K562 (cell line): Measurements from ENCODE around the gene ARHGAP30. TPM values are rescaled to one million over a fixed set of nuclear protein-coding genes. Genes with fewer than 3 reads are reported as not detected.

ENCODE experiments used
- CHD2 ChIP-seq: IDR thresholded peaks from 2 replicates; pipeline ENCODE4 v1.6.1; 2011; ENCODE audit warnings: low read depth, low read length
- JUN ChIP-seq, 2 experiments: sonication (generic) in 1 of 2; formaldehyde crosslinking in 1 of 2; IDR thresholded peaks; 2 replicates each; pipeline versions ENCODE4 v1.6.1 to v1.8.0; 2012 to 2022; ENCODE audit warnings: borderline replicate concordance in 2 of 2, mild to moderate bottlenecking in 2 of 2, improper control_type of control experiment in 1 of 2, low read depth in 1 of 2, low read length in 1 of 2, missing genetic modification reagents in 1 of 2
- JUND ChIP-seq, 2 experiments: IDR thresholded peaks; 2 replicates in 1 of 2; 3 replicates in 1 of 2; pipeline ENCODE4 v1.6.1; 2011; ENCODE audit warnings: borderline replicate concordance in 2 of 2, low read depth in 2 of 2, low read length in 2 of 2, improper control_type of control experiment in 1 of 2, missing biosample characterization in 1 of 2, missing genetic modification characterization in 1 of 2, missing genetic modification reagents in 1 of 2
- MYNN ChIP-seq, 2 experiments: sonication (generic); formaldehyde crosslinking in 1 of 2; IDR thresholded peaks; 2 replicates each; pipeline versions ENCODE4 v1.5.0 to v1.6.1; 2016 to 2020; ENCODE audit warnings: antibody characterized with exemption in 1 of 2, missing genetic modification reagents in 1 of 2
- polyA plus RNA-seq, 8 experiments: library from polyadenylated mRNA; depleted of rRNA in 4 of 8; stranded (reverse) in 5 of 8; unstranded in 3 of 8; fragments of >200 nt; fragmentation: Nextera tagmentation in 2 of 8; fragmentation: Illumina TruSeq in 1 of 8; extraction: Ambion mirVana in 2 of 8; extraction: Trizol in 1 of 8; gene quantifications; 2 replicates each; pipeline versions ENCODE4 v1.2.1 to v1.2.3, GENCODE V29; 2011 to 2014; ENCODE audit warnings: inconsistent platforms in 1 of 8, missing spikeins in 1 of 8
- total RNA-seq, 7 experiments: library from RNA; depleted of rRNA in 6 of 7; stranded (reverse); fragments of >200 nt in 6 of 7; fragmentation: Illumina TruSeq in 2 of 7; extraction: Trizol in 2 of 7; gene quantifications; 2 replicates each; pipeline versions ENCODE4 v1.2.1 to v1.2.3, GENCODE V29; 2011 to 2021; ENCODE audit warnings: low replicate concordance in 1 of 7
- TF ChIP-seq, protein P1 (sequence below): fragments of 450-650 bp; IDR thresholded peaks from 2 replicates; pipeline ENCODE4 v1.6.1; 2016; ENCODE audit warnings: mild to moderate bottlenecking, moderate library complexity

ARHGAP30 gene
- total and polyA plus RNA-seq, 9 of the 15 experiments (the other 6 are each of a cell fraction or from before 2014, with no cell fraction given): 0.01 to 0.73 (median 0.12) TPM

DNA sequence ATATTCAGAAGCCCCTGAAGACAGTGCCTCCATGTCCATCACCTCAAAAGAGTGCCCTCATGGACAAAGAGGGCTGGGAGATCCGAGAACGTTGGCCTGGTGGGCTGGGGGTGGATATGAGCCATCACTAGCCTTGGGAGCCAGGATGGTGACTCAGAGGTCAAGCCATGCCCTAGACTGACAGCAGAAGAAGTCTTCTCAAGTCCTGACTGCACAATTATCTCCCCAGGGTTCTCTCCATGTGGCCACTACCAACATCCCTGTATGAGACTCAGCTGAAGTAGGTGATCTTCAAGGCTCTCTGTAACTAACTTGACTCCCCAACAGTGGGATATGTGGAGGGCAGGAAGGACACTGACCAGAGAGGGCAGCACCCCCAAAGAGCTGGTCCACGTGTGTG lies 16.8 kb downstream of the ARHGAP30 start (continued):
- TF ChIP-seq, protein P1, sequence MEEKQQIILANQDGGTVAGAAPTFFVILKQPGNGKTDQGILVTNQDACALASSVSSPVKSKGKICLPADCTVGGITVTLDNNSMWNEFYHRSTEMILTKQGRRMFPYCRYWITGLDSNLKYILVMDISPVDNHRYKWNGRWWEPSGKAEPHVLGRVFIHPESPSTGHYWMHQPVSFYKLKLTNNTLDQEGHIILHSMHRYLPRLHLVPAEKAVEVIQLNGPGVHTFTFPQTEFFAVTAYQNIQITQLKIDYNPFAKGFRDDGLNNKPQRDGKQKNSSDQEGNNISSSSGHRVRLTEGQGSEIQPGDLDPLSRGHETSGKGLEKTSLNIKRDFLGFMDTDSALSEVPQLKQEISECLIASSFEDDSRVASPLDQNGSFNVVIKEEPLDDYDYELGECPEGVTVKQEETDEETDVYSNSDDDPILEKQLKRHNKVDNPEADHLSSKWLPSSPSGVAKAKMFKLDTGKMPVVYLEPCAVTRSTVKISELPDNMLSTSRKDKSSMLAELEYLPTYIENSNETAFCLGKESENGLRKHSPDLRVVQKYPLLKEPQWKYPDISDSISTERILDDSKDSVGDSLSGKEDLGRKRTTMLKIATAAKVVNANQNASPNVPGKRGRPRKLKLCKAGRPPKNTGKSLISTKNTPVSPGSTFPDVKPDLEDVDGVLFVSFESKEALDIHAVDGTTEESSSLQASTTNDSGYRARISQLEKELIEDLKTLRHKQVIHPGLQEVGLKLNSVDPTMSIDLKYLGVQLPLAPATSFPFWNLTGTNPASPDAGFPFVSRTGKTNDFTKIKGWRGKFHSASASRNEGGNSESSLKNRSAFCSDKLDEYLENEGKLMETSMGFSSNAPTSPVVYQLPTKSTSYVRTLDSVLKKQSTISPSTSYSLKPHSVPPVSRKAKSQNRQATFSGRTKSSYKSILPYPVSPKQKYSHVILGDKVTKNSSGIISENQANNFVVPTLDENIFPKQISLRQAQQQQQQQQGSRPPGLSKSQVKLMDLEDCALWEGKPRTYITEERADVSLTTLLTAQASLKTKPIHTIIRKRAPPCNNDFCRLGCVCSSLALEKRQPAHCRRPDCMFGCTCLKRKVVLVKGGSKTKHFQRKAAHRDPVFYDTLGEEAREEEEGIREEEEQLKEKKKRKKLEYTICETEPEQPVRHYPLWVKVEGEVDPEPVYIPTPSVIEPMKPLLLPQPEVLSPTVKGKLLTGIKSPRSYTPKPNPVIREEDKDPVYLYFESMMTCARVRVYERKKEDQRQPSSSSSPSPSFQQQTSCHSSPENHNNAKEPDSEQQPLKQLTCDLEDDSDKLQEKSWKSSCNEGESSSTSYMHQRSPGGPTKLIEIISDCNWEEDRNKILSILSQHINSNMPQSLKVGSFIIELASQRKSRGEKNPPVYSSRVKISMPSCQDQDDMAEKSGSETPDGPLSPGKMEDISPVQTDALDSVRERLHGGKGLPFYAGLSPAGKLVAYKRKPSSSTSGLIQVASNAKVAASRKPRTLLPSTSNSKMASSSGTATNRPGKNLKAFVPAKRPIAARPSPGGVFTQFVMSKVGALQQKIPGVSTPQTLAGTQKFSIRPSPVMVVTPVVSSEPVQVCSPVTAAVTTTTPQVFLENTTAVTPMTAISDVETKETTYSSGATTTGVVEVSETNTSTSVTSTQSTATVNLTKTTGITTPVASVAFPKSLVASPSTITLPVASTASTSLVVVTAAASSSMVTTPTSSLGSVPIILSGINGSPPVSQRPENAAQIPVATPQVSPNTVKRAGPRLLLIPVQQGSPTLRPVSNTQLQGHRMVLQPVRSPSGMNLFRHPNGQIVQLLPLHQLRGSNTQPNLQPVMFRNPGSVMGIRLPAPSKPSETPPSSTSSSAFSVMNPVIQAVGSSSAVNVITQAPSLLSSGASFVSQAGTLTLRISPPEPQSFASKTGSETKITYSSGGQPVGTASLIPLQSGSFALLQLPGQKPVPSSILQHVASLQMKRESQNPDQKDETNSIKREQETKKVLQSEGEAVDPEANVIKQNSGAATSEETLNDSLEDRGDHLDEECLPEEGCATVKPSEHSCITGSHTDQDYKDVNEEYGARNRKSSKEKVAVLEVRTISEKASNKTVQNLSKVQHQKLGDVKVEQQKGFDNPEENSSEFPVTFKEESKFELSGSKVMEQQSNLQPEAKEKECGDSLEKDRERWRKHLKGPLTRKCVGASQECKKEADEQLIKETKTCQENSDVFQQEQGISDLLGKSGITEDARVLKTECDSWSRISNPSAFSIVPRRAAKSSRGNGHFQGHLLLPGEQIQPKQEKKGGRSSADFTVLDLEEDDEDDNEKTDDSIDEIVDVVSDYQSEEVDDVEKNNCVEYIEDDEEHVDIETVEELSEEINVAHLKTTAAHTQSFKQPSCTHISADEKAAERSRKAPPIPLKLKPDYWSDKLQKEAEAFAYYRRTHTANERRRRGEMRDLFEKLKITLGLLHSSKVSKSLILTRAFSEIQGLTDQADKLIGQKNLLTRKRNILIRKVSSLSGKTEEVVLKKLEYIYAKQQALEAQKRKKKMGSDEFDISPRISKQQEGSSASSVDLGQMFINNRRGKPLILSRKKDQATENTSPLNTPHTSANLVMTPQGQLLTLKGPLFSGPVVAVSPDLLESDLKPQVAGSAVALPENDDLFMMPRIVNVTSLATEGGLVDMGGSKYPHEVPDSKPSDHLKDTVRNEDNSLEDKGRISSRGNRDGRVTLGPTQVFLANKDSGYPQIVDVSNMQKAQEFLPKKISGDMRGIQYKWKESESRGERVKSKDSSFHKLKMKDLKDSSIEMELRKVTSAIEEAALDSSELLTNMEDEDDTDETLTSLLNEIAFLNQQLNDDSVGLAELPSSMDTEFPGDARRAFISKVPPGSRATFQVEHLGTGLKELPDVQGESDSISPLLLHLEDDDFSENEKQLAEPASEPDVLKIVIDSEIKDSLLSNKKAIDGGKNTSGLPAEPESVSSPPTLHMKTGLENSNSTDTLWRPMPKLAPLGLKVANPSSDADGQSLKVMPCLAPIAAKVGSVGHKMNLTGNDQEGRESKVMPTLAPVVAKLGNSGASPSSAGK: peak; percentile 36
- peak; percentile 69; the same call in 1 of the 2 replicates for TF ChIP-seq JUND (IDR thresholded peaks at IDR 0.05; ENCODE audit: borderline replicate concordance, low read depth, low read length)
- peak; percentile 23; the same call in 1 of the 3 replicates for TF ChIP-seq JUND (tag; IDR thresholded peaks at IDR 0.05; ENCODE audit: borderline replicate concordance, low read depth, low read length)
- TF ChIP-seq MYNN (IDR thresholded peaks at IDR 0.05): 0 out of 2 replicates have a peak, but pooled peaks have one; percentile 17
- no peak for TF ChIP-seq MYNN (CRISPR knock-in tag; IDR thresholded peaks at IDR 0.05)
- TF ChIP-seq JUN (IDR thresholded peaks at IDR 0.05; ENCODE audit: borderline replicate concordance, low read depth, low read length): 0 out of 2 replicates have a peak, but pooled peaks have one; percentile 35
- TF ChIP-seq JUN (CRISPR knock-in tag; IDR thresholded peaks at IDR 0.05; ENCODE audit: borderline replicate concordance): no peak
- TF ChIP-seq CHD2: no peak
